Endothelial cell (in vitro differentiated cells): ENCODE results near the gene GCN1. TPM values are rescaled to one million over a fixed set of nuclear protein-coding genes. Genes with fewer than 3 reads are reported as not detected.

Experiments
- DNase-seq: peaks from one replicate; pipeline ENCODE4 v3.0.0; 2021; ENCODE audit warnings: low spot score
- H3K27ac Mint-ChIP-seq: one replicate; pipeline ENCODE4 v1.8.0; 2021; ENCODE audit warnings: mixed read lengths, inconsistent platforms; ENCODE audit not compliant: unreplicated experiment
- H3K27me3 Mint-ChIP-seq: one replicate; pipeline ENCODE4 v1.8.0; 2021; ENCODE audit warnings: mild to moderate bottlenecking, moderate library complexity, mixed read lengths, inconsistent platforms; ENCODE audit not compliant: unreplicated experiment
- H3K36me3 Mint-ChIP-seq: one replicate; pipeline ENCODE4 v1.8.0; 2021; ENCODE audit warnings: mild to moderate bottlenecking, low read depth, mixed read lengths, inconsistent platforms; ENCODE audit not compliant: unreplicated experiment
- H3K4me1 Mint-ChIP-seq: one replicate; pipeline ENCODE4 v1.8.0; 2021; ENCODE audit warnings: mild to moderate bottlenecking, mixed read lengths, inconsistent platforms; ENCODE audit not compliant: unreplicated experiment
- H3K4me3 Mint-ChIP-seq: one replicate; pipeline ENCODE4 v1.8.0; 2021; ENCODE audit warnings: mild to moderate bottlenecking, mixed read lengths, inconsistent platforms; ENCODE audit not compliant: unreplicated experiment
- H3K9me3 Mint-ChIP-seq: one replicate; pipeline ENCODE4 v1.8.0; 2021; ENCODE audit warnings: mixed read lengths, inconsistent platforms; ENCODE audit not compliant: unreplicated experiment
- long read RNA-seq: library from polyadenylated mRNA; unstranded; transcript quantifications from one replicate; pipeline ENCODE4 v2.0.0, GENCODE V29; 2020; ENCODE audit not compliant: unreplicated experiment
- total RNA-seq: library from RNA; stranded (reverse); fragmentation: NEBNext Ultra II Directional; extraction: Animal tissue kit (Norgen Biotek cat#: 25700); gene quantifications from one replicate; pipeline ENCODE4 v1.2.1, GENCODE V29; 2021; ENCODE audit not compliant: unreplicated experiment
- TF ChIP-seq, protein P1 (sequence below): fragments of 200-600 bp; sonication (generic); IDR thresholded peaks from one replicate; pipeline ENCODE4 v1.5.0; 2021; ENCODE audit warnings: antibody characterized with exemption; ENCODE audit not compliant: unreplicated experiment

The GCN1 gene
- 54.0 TPM for total RNA-seq
- long read RNA-seq, partial matches to known transcripts = 1 of 2 reads
- long read RNA-seq, other reads (novel, unspliced or antisense) = 1 of 2 reads

GRCh38 chr12:120194534-120195395 lies at the start of gene GCN1:
GCN1 (minus strand) TSS chr12:120194715; CDS start chr12:120194697, 18 bp downstream.
- peak; percentile 67 for DNase-seq
- Mint-ChIP-seq H3K4me1 (peaks cover 25% of the 10 kb centered on the region), H3K27me3 (peaks cover 5% of the 10 kb centered on the region), H3K36me3 (peaks cover 25% of the 10 kb centered on the region), H3K27ac (peak within 1 kb of the TSS; percentile 55), H3K4me3 (peak within 1 kb of the TSS; percentile 87), H3K9me3 (no peaks in the 10 kb centered on the region)
- TF ChIP-seq, protein P1, sequence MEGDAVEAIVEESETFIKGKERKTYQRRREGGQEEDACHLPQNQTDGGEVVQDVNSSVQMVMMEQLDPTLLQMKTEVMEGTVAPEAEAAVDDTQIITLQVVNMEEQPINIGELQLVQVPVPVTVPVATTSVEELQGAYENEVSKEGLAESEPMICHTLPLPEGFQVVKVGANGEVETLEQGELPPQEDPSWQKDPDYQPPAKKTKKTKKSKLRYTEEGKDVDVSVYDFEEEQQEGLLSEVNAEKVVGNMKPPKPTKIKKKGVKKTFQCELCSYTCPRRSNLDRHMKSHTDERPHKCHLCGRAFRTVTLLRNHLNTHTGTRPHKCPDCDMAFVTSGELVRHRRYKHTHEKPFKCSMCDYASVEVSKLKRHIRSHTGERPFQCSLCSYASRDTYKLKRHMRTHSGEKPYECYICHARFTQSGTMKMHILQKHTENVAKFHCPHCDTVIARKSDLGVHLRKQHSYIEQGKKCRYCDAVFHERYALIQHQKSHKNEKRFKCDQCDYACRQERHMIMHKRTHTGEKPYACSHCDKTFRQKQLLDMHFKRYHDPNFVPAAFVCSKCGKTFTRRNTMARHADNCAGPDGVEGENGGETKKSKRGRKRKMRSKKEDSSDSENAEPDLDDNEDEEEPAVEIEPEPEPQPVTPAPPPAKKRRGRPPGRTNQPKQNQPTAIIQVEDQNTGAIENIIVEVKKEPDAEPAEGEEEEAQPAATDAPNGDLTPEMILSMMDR = no peak

GRCh38 chr12:120242971-120243699 lies 48.6 kb upstream of the GCN1 start:
- peaks cover 11% of the 10 kb centered on the region for H3K36me3 Mint-ChIP-seq
- H3K9me3 Mint-ChIP-seq = no peaks in the 10 kb centered on the region
- DNase-seq = no peak
- H3K4me1 Mint-ChIP-seq = peaks cover 75% of the 10 kb centered on the region
- peaks cover 10% of the 10 kb centered on the region for H3K27me3 Mint-ChIP-seq
- H3K4me3 Mint-ChIP-seq = peak overlapping the region; percentile 40
- H3K27ac Mint-ChIP-seq = peak overlapping the region; percentile 93
- TF ChIP-seq, protein P1 = no peak

- no peaks in the 10 kb centered on the region for H3K9me3 Mint-ChIP-seq
- peaks cover 8% of the 10 kb centered on the region for H3K27me3 Mint-ChIP-seq
- H3K4me1 Mint-ChIP-seq = peaks cover 75% of the 10 kb centered on the region
- H3K27ac Mint-ChIP-seq = peak overlapping the region; percentile 93
- peak; percentile 70 for DNase-seq
- TF ChIP-seq, protein P1 = no peak
- H3K36me3 Mint-ChIP-seq = peaks cover 10% of the 10 kb centered on the region
- peak overlapping the region; percentile 40 for H3K4me3 Mint-ChIP-seq
Observed at GRCh38 chr12:120242275-120242799, 47.8 kb upstream of the GCN1 start.

- TF ChIP-seq, protein P1 = no peak
- peak overlapping the region; percentile 93 for H3K27ac Mint-ChIP-seq
- no peak for DNase-seq
- H3K4me3 Mint-ChIP-seq = peak overlapping the region; percentile 40
- peaks cover 71% of the 10 kb centered on the region for H3K4me1 Mint-ChIP-seq
- H3K27me3 Mint-ChIP-seq = peaks cover 8% of the 10 kb centered on the region
- peaks cover 10% of the 10 kb centered on the region for H3K36me3 Mint-ChIP-seq
- H3K9me3 Mint-ChIP-seq = no peaks in the 10 kb centered on the region
Observed at GRCh38 chr12:120241561-120242274, 47.2 kb upstream of the GCN1 start.
